ENCODE measurements around the gene GRIA4.

Gene GRIA4

GRCh38 chr11:105611572-105612441 is 1.9 kb downstream of the GRIA4 start:
- no peak overlapping the region for H3K4me2 ChIP-seq (ENCODE audit: low read depth, low read length, poor library complexity, severe bottlenecking)
- H3K4me3 ChIP-seq (ENCODE audit: insufficient read depth, low read length, poor library complexity, severe bottlenecking): no peak overlapping the region
- H3K79me2 ChIP-seq (ENCODE audit: insufficient read depth, low read length): no peaks in the 10 kb centered on the region
- H3K36me3 ChIP-seq (ENCODE audit: low read length): no peaks in the 10 kb centered on the region
- no peaks in the 10 kb centered on the region for H4K20me1 ChIP-seq (ENCODE audit: low read depth, low read length)
- no peak overlapping the region for H2AFZ ChIP-seq (ENCODE audit: low read depth, low read length, severe bottlenecking)
- H3K9me2 ChIP-seq (replicated peaks; ENCODE audit: insufficient read depth, low read length): no peaks in the 10 kb centered on the region
- H3F3A ChIP-seq (ENCODE audit: insufficient read depth): no peaks in the 10 kb centered on the region
- H3K9ac ChIP-seq (ENCODE audit: low read length): no peak overlapping the region
- H3K9me3 ChIP-seq (ENCODE audit: insufficient read depth, low read length): no peaks in the 10 kb centered on the region
- no peak overlapping the region for H3K27ac ChIP-seq (ENCODE audit: low read depth, low read length)
- H3K27me3 ChIP-seq (ENCODE audit: low read length): no peaks in the 10 kb centered on the region
- TF ChIP-seq, protein P1, sequence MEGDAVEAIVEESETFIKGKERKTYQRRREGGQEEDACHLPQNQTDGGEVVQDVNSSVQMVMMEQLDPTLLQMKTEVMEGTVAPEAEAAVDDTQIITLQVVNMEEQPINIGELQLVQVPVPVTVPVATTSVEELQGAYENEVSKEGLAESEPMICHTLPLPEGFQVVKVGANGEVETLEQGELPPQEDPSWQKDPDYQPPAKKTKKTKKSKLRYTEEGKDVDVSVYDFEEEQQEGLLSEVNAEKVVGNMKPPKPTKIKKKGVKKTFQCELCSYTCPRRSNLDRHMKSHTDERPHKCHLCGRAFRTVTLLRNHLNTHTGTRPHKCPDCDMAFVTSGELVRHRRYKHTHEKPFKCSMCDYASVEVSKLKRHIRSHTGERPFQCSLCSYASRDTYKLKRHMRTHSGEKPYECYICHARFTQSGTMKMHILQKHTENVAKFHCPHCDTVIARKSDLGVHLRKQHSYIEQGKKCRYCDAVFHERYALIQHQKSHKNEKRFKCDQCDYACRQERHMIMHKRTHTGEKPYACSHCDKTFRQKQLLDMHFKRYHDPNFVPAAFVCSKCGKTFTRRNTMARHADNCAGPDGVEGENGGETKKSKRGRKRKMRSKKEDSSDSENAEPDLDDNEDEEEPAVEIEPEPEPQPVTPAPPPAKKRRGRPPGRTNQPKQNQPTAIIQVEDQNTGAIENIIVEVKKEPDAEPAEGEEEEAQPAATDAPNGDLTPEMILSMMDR (IDR thresholded peaks at IDR 0.05; ENCODE audit: insufficient read depth, low read length, poor library complexity, severe bottlenecking): no peak
- no peak for TF ChIP-seq EZH2phosphoT487 (conservative IDR thresholded peaks at IDR 0.05; ENCODE audit: low read length)

DNA sequence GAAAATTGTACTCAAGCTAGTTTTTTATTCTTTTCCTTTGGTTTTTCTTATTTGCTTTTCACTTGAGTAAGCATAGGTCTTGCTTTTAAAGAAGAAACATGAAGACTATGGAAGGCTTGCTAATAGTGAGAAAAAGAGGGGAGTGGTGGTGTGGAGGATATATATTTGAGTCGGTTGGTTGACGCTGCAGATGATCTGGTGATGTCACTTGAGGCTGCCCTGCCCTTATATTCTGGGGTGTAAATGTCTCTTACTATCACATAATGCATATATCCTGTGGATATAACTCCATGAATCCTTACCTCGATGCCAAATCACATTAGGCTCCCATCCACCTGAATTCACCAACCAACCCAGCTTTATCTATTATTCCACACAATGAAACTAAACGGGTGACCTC is 2.9 kb downstream of the GRIA4 start:
- Histone ChIP-seq H3K4me3 (ENCODE audit: insufficient read depth, low read length, poor library complexity, severe bottlenecking) (no peak overlapping the region), H3K27ac (ENCODE audit: low read depth, low read length) (no peak overlapping the region)

GRCh38 chr11:105613183-105613582 is 3.3 kb downstream of the GRIA4 start:
- no peak overlapping the region for H3K4me3 ChIP-seq (ENCODE audit: insufficient read depth, low read length, poor library complexity, severe bottlenecking)
- H3K27me3 ChIP-seq (ENCODE audit: low read length): no peaks in the 10 kb centered on the region
- no peaks in the 10 kb centered on the region for H4K20me1 ChIP-seq (ENCODE audit: low read depth, low read length)
- H3K79me2 ChIP-seq (ENCODE audit: insufficient read depth, low read length): no peaks in the 10 kb centered on the region
- no peak overlapping the region for H3K27ac ChIP-seq (ENCODE audit: low read depth, low read length)
- H3K9me3 ChIP-seq (ENCODE audit: insufficient read depth, low read length): no peaks in the 10 kb centered on the region
- no peak overlapping the region for H2AFZ ChIP-seq (ENCODE audit: low read depth, low read length, severe bottlenecking)
- no peaks in the 10 kb centered on the region for H3K9me2 ChIP-seq (replicated peaks; ENCODE audit: insufficient read depth, low read length)
- no peak overlapping the region for H3K9ac ChIP-seq (ENCODE audit: low read length)
- H3F3A ChIP-seq (ENCODE audit: insufficient read depth): no peaks in the 10 kb centered on the region
- no peaks in the 10 kb centered on the region for H3K36me3 ChIP-seq (ENCODE audit: low read length)
- H3K4me2 ChIP-seq (ENCODE audit: low read depth, low read length, poor library complexity, severe bottlenecking): no peak overlapping the region
- TF ChIP-seq EZH2phosphoT487 (conservative IDR thresholded peaks at IDR 0.05; ENCODE audit: low read length): no peak
- TF ChIP-seq, protein P1 (IDR thresholded peaks at IDR 0.05; ENCODE audit: insufficient read depth, low read length, poor library complexity, severe bottlenecking): no peak

More for the DNA sequence above, 2.9 kb downstream of the GRIA4 start:
- TF ChIP-seq EZH2phosphoT487 (conservative IDR thresholded peaks at IDR 0.05; ENCODE audit: low read length): no peak
- TF ChIP-seq, protein P1 (IDR thresholded peaks at IDR 0.05; ENCODE audit: insufficient read depth, low read length, poor library complexity, severe bottlenecking): no peak
- no peak overlapping the region for H3K4me2 ChIP-seq (ENCODE audit: low read depth, low read length, poor library complexity, severe bottlenecking)
- H3K9ac ChIP-seq (ENCODE audit: low read length): no peak overlapping the region
- no peak overlapping the region for H2AFZ ChIP-seq (ENCODE audit: low read depth, low read length, severe bottlenecking)
- H3F3A ChIP-seq (ENCODE audit: insufficient read depth): no peaks in the 10 kb centered on the region
- H3K9me3 ChIP-seq (ENCODE audit: insufficient read depth, low read length): no peaks in the 10 kb centered on the region
- H3K27me3 ChIP-seq (ENCODE audit: low read length): no peaks in the 10 kb centered on the region
- no peaks in the 10 kb centered on the region for H3K36me3 ChIP-seq (ENCODE audit: low read length)
- H4K20me1 ChIP-seq (ENCODE audit: low read depth, low read length): no peaks in the 10 kb centered on the region
- no peaks in the 10 kb centered on the region for H3K79me2 ChIP-seq (ENCODE audit: insufficient read depth, low read length)
- H3K9me2 ChIP-seq (replicated peaks; ENCODE audit: insufficient read depth, low read length): no peaks in the 10 kb centered on the region
